Measurements from ENCODE around the gene CCDC50. TPM values are rescaled to one million over a fixed set of nuclear protein-coding genes. Genes with fewer than 3 reads are reported as not detected.
A peak's percentile ranks its signal among the peaks of the same experiment; 100 is the strongest.

CCDC50 gene, protein sequence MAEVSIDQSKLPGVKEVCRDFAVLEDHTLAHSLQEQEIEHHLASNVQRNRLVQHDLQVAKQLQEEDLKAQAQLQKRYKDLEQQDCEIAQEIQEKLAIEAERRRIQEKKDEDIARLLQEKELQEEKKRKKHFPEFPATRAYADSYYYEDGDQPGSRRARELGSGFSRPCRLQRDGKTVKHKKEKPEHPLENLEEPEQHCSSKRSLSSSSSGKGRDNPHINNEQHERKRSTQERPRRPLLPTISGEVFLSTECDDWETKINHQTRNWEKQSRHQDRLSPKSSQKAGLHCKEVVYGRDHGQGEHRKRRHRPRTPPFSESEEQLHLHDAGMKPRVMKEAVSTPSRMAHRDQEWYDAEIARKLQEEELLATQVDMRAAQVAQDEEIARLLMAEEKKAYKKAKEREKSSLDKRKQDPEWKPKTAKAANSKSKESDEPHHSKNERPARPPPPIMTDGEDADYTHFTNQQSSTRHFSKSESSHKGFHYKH
- 100 to 1,000 TPM; 133 to 248 (median 194) TPM for total RNA-seq

DNA sequence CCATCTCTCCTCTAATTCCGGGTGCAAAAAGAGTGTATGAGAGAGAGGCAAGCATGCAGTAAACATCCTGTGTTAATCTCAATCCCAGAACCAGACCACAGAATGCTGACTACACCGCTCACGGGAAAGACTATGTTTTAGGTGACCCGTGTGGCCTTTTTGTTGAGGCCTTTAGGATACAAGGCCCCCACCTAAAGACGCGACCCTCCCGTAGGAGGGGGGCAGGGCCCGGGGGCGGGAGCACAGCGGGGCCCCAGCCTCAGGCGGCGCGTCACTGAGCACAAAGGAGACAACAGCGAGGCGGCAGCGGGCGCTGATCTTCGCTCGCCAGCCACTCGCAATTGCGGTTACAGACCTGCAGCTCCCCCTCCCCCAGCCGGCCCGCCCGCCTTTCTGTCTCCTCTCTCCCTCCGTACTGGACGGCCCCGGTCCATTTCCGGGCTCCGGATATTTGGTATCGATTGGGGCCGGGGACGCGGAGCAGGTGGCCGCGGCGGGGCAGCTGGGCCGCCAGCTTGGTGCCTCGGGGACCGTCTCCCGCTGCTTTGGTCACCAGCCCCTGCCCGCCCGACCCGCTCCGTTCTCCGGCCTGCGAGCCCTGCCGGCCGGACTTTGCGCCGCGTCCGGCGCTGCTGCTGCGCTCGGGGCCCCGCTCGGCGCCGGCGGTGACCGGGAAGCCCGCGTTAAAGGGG is at the start of gene CCDC50:
CCDC50 (plus strand) TSS at position 433 of the 692 bp plus-strand sequence. CDS start 281 bp downstream, outside the sequence.
- Histone ChIP-seq H3K27me3 (no peaks in the 10 kb centered on the region), H3K36me3 (no peaks in the 10 kb centered on the region), H3K4me3 (peak within 1 kb of the TSS; percentile 93 to 98), H3K4me1 (peaks cover 13 to 53% (median 16%) of the 10 kb centered on the region in 3 donors), H3K27ac (peak within 1 kb of the TSS; percentile 91 to 95 (median 93)), H3K9me3 (no peaks in the 10 kb centered on the region)
- ATAC-seq, result peak; percentile 83
- 10% methylated on average over 3 of the region's 63 CpGs; no CpG with 5 or more reads in 1 of the 2 donors for WGBS, 2 donors (ENCODE audit: low coverage in 1 of 2)
- peak in 1 of 2 donors; percentile 68 for TF ChIP-seq POLR2A (IDR thresholded peaks at IDR 0.05)
- no peak for TF ChIP-seq EP300 (IDR thresholded peaks at IDR 0.05)
- TF ChIP-seq, protein P1, sequence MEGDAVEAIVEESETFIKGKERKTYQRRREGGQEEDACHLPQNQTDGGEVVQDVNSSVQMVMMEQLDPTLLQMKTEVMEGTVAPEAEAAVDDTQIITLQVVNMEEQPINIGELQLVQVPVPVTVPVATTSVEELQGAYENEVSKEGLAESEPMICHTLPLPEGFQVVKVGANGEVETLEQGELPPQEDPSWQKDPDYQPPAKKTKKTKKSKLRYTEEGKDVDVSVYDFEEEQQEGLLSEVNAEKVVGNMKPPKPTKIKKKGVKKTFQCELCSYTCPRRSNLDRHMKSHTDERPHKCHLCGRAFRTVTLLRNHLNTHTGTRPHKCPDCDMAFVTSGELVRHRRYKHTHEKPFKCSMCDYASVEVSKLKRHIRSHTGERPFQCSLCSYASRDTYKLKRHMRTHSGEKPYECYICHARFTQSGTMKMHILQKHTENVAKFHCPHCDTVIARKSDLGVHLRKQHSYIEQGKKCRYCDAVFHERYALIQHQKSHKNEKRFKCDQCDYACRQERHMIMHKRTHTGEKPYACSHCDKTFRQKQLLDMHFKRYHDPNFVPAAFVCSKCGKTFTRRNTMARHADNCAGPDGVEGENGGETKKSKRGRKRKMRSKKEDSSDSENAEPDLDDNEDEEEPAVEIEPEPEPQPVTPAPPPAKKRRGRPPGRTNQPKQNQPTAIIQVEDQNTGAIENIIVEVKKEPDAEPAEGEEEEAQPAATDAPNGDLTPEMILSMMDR (IDR thresholded peaks at IDR 0.05), result peak in 3 of 4 experiments; percentile 25 to 40 (median 26)
- TF ChIP-seq POLR2AphosphoS5 (IDR thresholded peaks at IDR 0.05), result peak; percentile 65

DNA sequence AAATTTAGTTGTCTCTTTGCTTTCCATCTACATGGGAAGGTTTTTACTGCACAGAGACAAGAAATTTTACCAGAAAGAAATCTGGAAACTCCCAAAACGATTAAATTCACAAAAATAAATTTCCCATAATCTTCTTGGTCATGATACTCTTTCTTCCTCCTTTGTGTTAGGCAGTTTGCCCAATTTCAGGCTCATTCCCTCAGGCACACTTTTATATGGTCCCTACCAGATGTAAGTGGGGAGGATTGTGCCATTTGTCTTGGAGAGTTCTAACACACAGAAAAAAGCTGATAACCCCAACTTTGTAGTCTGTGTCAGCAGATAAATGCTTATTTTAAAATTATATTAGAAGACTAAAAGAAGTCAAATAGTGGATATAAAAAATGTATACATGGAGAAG is 49.1 kb upstream of the CCDC50 start:
- 31 to 37% methylated on average over 1 of the region's 1 CpG for WGBS, 2 donors (ENCODE audit: low coverage in 1 of 2)
- Histone ChIP-seq H3K27ac (no peak overlapping the region), H3K27me3 (no peaks in the 10 kb centered on the region), H3K4me1 (no peaks in the 10 kb centered on the region), H3K36me3 (no peaks in the 10 kb centered on the region), H3K9me3 (no peaks in the 10 kb centered on the region), H3K4me3 (no peak overlapping the region)
- no peak for TF ChIP-seq EP300 (IDR thresholded peaks at IDR 0.05)
- TF ChIP-seq POLR2A (IDR thresholded peaks at IDR 0.05), result no peak
- TF ChIP-seq POLR2AphosphoS5 (IDR thresholded peaks at IDR 0.05), result no peak
- TF ChIP-seq, protein P1 (IDR thresholded peaks at IDR 0.05), result no peak
- no peak for ATAC-seq

DNA sequence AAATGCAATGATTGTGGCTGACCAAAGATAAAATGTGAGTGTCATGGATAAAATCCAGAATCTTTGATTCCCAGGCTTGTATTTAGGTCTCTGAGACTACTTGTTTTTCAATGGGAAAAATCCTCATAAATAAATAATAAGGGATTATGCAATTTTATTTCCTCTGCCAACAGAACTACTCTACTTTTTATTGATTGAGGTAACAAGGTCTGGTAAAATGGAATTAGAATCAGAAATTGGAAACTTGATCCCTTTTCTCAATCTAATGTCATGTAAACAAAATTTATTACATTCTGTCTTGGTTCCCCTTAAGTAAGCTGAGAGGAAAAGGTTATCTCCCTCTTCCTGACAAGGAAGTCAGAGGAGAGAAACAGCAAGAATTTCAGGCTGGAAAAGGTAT is 48.3 kb upstream of the CCDC50 start:
- ATAC-seq, result no peak
- no peak for TF ChIP-seq POLR2AphosphoS5 (IDR thresholded peaks at IDR 0.05)
- no peak for TF ChIP-seq EP300 (IDR thresholded peaks at IDR 0.05)
- TF ChIP-seq, protein P1 (IDR thresholded peaks at IDR 0.05), result no peak
- TF ChIP-seq POLR2A (IDR thresholded peaks at IDR 0.05), result no peak

DNA sequence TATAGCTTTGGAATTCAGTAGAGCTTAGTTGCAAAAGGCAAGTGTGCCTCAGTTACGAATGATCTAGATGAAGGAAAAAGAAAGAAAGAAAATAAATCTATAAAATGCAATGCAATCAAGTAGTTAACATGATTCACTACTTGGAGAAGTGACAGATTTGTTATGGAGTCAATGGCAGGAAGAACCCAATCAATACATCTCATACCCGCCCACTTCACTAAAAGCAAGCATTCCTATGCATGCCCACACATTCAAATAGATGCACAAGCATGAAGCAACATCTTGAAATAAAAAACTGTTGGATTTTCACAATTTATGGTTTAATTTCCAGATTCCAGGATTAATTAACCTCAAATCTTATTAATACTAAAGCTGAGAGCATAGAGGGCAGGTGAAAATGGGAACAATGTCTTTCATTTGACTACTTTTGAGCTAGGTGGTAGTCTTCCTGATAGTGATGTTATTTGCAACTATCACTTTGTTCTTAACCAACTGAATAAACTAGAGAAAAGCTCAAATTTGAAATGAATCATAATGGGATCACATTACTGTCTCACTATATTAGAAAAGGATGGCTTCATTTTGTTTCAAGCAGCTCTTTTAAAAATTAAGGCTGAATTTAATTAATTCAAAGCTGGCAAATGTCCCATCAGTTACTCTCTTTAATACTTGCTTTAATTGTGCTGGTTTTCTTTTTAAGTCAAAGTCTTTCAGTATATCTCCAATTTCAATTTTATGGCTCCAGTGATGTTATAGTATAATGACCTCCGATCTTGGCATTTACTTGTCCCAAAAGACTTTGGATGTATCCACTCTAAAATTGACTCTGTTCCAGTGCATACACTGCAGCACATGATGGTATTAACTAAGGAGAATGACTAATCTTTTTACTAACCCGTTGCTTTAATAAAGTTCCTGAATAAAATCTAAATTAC is 46.7 kb upstream of the CCDC50 start:
- Histone ChIP-seq H3K36me3 (no peaks in the 10 kb centered on the region), H3K9me3 (no peaks in the 10 kb centered on the region), H3K4me1 (no peaks in the 10 kb centered on the region), H3K27ac (no peak overlapping the region), H3K27me3 (no peaks in the 10 kb centered on the region), H3K4me3 (no peak overlapping the region)
- WGBS, 2 donors (ENCODE audit: low coverage in 1 of 2), result 53 to 77% methylated on average over 4 of the region's 4 CpGs
- no peak for ATAC-seq
- no peak for TF ChIP-seq EP300 (IDR thresholded peaks at IDR 0.05)
- TF ChIP-seq POLR2A (IDR thresholded peaks at IDR 0.05), result no peak
- TF ChIP-seq POLR2AphosphoS5 (IDR thresholded peaks at IDR 0.05), result no peak
- TF ChIP-seq, protein P1 (IDR thresholded peaks at IDR 0.05), result no peak

More for the DNA sequence above, 48.3 kb upstream of the CCDC50 start:
- Histone ChIP-seq H3K27me3 (no peaks in the 10 kb centered on the region), H3K27ac (no peak overlapping the region), H3K4me3 (no peak overlapping the region), H3K4me1 (no peaks in the 10 kb centered on the region), H3K36me3 (no peaks in the 10 kb centered on the region), H3K9me3 (no peaks in the 10 kb centered on the region)
